Thyroid gland (tissue), 4 donors: ENCODE measurements around the gene NFIB.

Experiments
- CTCF ChIP-seq, 6 experiments: fragments of 200-600 bp in 3 of 6; fragments of 450-650 bp in 3 of 6; sonication (generic) in 3 of 6; IDR thresholded peaks; one replicate each; pipeline ENCODE4 v1.5.1; 2016 to 2019; ENCODE audit warnings: antibody characterized with exemption in 6 of 6, mild to moderate bottlenecking in 2 of 6, inconsistent platforms in 1 of 6, moderate library complexity in 1 of 6
- POLR2A ChIP-seq, 2 donors: fragments of 450-650 bp; IDR thresholded peaks; one replicate each; pipeline ENCODE4 v1.6.1; 2017; ENCODE audit warnings: antibody characterized with exemption in 2 of 2, mild to moderate bottlenecking in 2 of 2, moderate library complexity in 1 of 2

GRCh38 chr9:14203356-14204056 is 110.4 kb downstream of the NFIB start:
- TF ChIP-seq CTCF (IDR thresholded peaks at IDR 0.05), result no peak
- TF ChIP-seq POLR2A (IDR thresholded peaks at IDR 0.05), result no peak
